ENCODE data around the gene FHIP1A. TPM values are rescaled to one million over a fixed set of nuclear protein-coding genes. Genes with fewer than 3 reads are reported as not detected.

Gene FHIP1A
- total RNA-seq, 1 experiment from 2014 or later, result 0.39 TPM

DNA sequence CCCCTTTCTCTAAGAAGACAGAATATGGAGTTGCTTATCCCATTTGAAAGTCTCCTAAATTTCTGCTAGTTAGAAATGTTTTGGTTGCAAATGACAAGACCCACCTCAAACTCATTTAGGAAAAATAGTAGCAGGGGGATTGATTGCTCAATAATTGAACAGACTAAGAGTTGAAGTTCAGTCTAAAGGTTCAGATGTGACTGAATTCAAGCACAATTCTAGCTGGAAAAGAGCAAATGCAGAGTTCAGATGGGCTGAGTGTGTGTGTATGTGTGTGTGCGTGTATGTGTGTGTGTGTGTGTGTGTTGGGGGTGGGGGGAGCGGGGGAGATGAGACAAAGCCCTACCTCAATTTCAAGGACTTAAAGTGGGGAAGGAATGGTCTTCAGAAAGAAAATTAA is 47.9 kb upstream of the FHIP1A start:
- intact Hi-C loops (cut with micrococcal nuclease; ENCODE audit: unreplicated experiment), result loop anchor here (5.0 kb wide), 1 partner anchor 244 kb away; no protein-coding TSS in a partner anchor
- no peaks in the 10 kb centered on the region for H3K9me3 ChIP-seq (ENCODE audit: control insufficient read depth, insufficient read depth, low read depth, low read length)

GRCh38 chr4:151361966-151362365 is 47.0 kb upstream of the FHIP1A start:
- ChIA-PET CTCF (interaction anchor here (1.2 kb wide), 1 partner anchor 240 kb away, joined by 3 read pairs; no protein-coding TSS in a partner anchor), POLR2A (no interaction called here)
- no peak overlapping the region for H3K4me3 ChIP-seq (ENCODE audit: low read depth in 2 of 2, low read length in 2 of 2)
- intact Hi-C loops (cut with micrococcal nuclease; ENCODE audit: unreplicated experiment) (loop anchor here (2.0 to 5.0 kb wide), 2 partner anchors 79 to 245 kb away; no protein-coding TSS in a partner anchor), in situ Hi-C loops (cut with HindIII; ENCODE audit: low pct_unique_long_range_greater_than_20kb, low sequenced_read_pairs) (no loop called here)
- ATAC-seq (no peak), DNase-seq (ENCODE audit: low read depth, low spot score) (no peak)
- BruUV-seq (replicated peaks), result no TSS peak
- TF ChIP-seq, protein P1, sequence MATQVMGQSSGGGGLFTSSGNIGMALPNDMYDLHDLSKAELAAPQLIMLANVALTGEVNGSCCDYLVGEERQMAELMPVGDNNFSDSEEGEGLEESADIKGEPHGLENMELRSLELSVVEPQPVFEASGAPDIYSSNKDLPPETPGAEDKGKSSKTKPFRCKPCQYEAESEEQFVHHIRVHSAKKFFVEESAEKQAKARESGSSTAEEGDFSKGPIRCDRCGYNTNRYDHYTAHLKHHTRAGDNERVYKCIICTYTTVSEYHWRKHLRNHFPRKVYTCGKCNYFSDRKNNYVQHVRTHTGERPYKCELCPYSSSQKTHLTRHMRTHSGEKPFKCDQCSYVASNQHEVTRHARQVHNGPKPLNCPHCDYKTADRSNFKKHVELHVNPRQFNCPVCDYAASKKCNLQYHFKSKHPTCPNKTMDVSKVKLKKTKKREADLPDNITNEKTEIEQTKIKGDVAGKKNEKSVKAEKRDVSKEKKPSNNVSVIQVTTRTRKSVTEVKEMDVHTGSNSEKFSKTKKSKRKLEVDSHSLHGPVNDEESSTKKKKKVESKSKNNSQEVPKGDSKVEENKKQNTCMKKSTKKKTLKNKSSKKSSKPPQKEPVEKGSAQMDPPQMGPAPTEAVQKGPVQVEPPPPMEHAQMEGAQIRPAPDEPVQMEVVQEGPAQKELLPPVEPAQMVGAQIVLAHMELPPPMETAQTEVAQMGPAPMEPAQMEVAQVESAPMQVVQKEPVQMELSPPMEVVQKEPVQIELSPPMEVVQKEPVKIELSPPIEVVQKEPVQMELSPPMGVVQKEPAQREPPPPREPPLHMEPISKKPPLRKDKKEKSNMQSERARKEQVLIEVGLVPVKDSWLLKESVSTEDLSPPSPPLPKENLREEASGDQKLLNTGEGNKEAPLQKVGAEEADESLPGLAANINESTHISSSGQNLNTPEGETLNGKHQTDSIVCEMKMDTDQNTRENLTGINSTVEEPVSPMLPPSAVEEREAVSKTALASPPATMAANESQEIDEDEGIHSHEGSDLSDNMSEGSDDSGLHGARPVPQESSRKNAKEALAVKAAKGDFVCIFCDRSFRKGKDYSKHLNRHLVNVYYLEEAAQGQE (IDR thresholded peaks at IDR 0.05; ENCODE audit: insufficient read depth in 1 of 2, low read depth in 2 of 2, low read length in 1 of 2), result no peak
- TF ChIP-seq POLR2AphosphoS5 (IDR thresholded peaks at IDR 0.05; ENCODE audit: low read depth, low read length), result no peak
- no peak for TF ChIP-seq TCF7L2 (IDR thresholded peaks at IDR 0.05; ENCODE audit: low read depth, low read length)
- no peak for TF ChIP-seq SIN3A (IDR thresholded peaks at IDR 0.05; ENCODE audit: borderline replicate concordance, insufficient read depth, low read depth, low read length)
- TF ChIP-seq, protein P2, sequence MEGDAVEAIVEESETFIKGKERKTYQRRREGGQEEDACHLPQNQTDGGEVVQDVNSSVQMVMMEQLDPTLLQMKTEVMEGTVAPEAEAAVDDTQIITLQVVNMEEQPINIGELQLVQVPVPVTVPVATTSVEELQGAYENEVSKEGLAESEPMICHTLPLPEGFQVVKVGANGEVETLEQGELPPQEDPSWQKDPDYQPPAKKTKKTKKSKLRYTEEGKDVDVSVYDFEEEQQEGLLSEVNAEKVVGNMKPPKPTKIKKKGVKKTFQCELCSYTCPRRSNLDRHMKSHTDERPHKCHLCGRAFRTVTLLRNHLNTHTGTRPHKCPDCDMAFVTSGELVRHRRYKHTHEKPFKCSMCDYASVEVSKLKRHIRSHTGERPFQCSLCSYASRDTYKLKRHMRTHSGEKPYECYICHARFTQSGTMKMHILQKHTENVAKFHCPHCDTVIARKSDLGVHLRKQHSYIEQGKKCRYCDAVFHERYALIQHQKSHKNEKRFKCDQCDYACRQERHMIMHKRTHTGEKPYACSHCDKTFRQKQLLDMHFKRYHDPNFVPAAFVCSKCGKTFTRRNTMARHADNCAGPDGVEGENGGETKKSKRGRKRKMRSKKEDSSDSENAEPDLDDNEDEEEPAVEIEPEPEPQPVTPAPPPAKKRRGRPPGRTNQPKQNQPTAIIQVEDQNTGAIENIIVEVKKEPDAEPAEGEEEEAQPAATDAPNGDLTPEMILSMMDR (IDR thresholded peaks at IDR 0.05), result no peak
- no peak overlapping the region for H3K27ac ChIP-seq (ENCODE audit: low read length)
- H3K27me3 ChIP-seq (ENCODE audit: control insufficient read depth, insufficient read depth, low read length), result no peaks in the 10 kb centered on the region
- H3K36me3 ChIP-seq (ENCODE audit: control insufficient read depth, insufficient read depth, low read length), result no peaks in the 10 kb centered on the region
- no peaks in the 10 kb centered on the region for H3K4me1 ChIP-seq (ENCODE audit: control insufficient read depth, insufficient read depth, low read length)
- H3K9me3 ChIP-seq (ENCODE audit: control insufficient read depth, insufficient read depth, low read depth, low read length), result no peaks in the 10 kb centered on the region

More for the DNA sequence above, 47.9 kb upstream of the FHIP1A start:
- ATAC-seq (no peak), DNase-seq (ENCODE audit: low read depth, low spot score) (no peak)
- ChIA-PET CTCF (no interaction called here), POLR2A (no interaction called here)
- BruUV-seq (replicated peaks), result no TSS peak
- in situ Hi-C loops (cut with HindIII; ENCODE audit: low pct_unique_long_range_greater_than_20kb, low sequenced_read_pairs), result no loop called here
- H3K27me3 ChIP-seq (ENCODE audit: control insufficient read depth, insufficient read depth, low read length), result no peaks in the 10 kb centered on the region
- TF ChIP-seq, protein P1 (IDR thresholded peaks at IDR 0.05; ENCODE audit: insufficient read depth in 1 of 2, low read depth in 2 of 2, low read length in 1 of 2), result no peak
- TF ChIP-seq, protein P2 (IDR thresholded peaks at IDR 0.05), result no peak
- TF ChIP-seq TCF7L2 (IDR thresholded peaks at IDR 0.05; ENCODE audit: low read depth, low read length), result no peak
- TF ChIP-seq SIN3A (IDR thresholded peaks at IDR 0.05; ENCODE audit: borderline replicate concordance, insufficient read depth, low read depth, low read length), result no peak
- no peak for TF ChIP-seq POLR2AphosphoS5 (IDR thresholded peaks at IDR 0.05; ENCODE audit: low read depth, low read length)
- no peak overlapping the region for H3K27ac ChIP-seq (ENCODE audit: low read length)
- H3K36me3 ChIP-seq (ENCODE audit: control insufficient read depth, insufficient read depth, low read length), result no peaks in the 10 kb centered on the region
- no peaks in the 10 kb centered on the region for H3K4me1 ChIP-seq (ENCODE audit: control insufficient read depth, insufficient read depth, low read length)
- H3K4me3 ChIP-seq (ENCODE audit: low read depth in 2 of 2, low read length in 2 of 2), result no peak overlapping the region

Data from Panc1 (cell line).